ENCODE measurements around the gene AHCYL2. TPM values are rescaled to one million over a fixed set of nuclear protein-coding genes. Genes with fewer than 3 reads are reported as not detected.

AHCYL2 gene
- total RNA-seq, 2 donors from 2014 or later = 30.8 to 31.4 TPM

DNA sequence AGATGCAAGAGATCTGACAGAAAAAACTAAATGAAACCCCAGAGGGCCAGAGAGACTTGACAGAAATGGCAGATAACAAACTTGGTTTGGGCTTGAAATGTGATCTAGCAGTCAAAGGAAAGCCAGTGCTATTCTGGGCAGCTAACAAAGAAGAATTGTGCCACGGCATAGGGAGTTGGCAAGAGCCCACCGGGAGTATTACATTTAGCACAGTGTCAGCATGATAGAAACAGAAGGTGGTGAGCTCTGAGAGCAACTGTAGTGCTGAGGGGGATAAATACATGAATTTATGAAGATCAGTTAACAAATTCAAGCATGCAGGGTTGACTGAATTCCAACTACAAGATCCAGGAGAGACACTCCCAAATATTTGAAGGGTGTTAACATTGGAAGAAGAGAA, 91.1 kb downstream of the AHCYL2 start:
- no peak overlapping the region for H3K4me3 Mint-ChIP-seq
- H3K4me1 Mint-ChIP-seq = no peaks in the 10 kb centered on the region
- H3K4me1 ChIP-seq (ENCODE audit: control insufficient read depth, insufficient read depth, low read length) = no peaks in the 10 kb centered on the region
- WGBS, 2 experiments (ENCODE audit: insufficient coverage in 1 of 2, insufficient read length in 1 of 2) = 89 to 94% methylated on average over 2 of the region's 2 CpGs
- no peak overlapping the region for H3K9ac ChIP-seq (ENCODE audit: extremely low read depth, low read length, poor library complexity, severe bottlenecking)
- no peaks in the 10 kb centered on the region for H3K36me3 ChIP-seq (ENCODE audit: control insufficient read depth, insufficient read depth, low read length)
- H3K27ac ChIP-seq (ENCODE audit: low read depth, low read length) = no peak overlapping the region
- DNase-seq = no peak
- no peaks in the 10 kb centered on the region for H3K27me3 ChIP-seq (ENCODE audit: control insufficient read depth, insufficient read depth, low read length, poor library complexity, severe bottlenecking)
- no peaks in the 10 kb centered on the region for H3K9me3 Mint-ChIP-seq
- no peaks in the 10 kb centered on the region for H3K9me3 ChIP-seq (ENCODE audit: control insufficient read depth, low read length)
- H3K4me3 ChIP-seq (ENCODE audit: low read length) = no peak overlapping the region
- H3K27ac Mint-ChIP-seq = no peak overlapping the region
- H3K27me3 Mint-ChIP-seq (ENCODE audit: insufficient read depth) = no peaks in the 10 kb centered on the region
- H3K36me3 Mint-ChIP-seq (ENCODE audit: low read depth) = peaks cover 2% of the 10 kb centered on the region
- TF ChIP-seq CTCF (conservative IDR thresholded peaks at IDR 0.05) = no peak

- Histone ChIP-seq H3K4me1 (ENCODE audit: control insufficient read depth, insufficient read depth, low read length) (no peaks in the 10 kb centered on the region), H3K36me3 (ENCODE audit: control insufficient read depth, insufficient read depth, low read length) (no peaks in the 10 kb centered on the region), H3K27ac (ENCODE audit: low read depth, low read length) (no peak overlapping the region), H3K27me3 (ENCODE audit: control insufficient read depth, insufficient read depth, low read length, poor library complexity, severe bottlenecking) (no peaks in the 10 kb centered on the region), H3K9ac (ENCODE audit: extremely low read depth, low read length, poor library complexity, severe bottlenecking) (no peak overlapping the region), H3K9me3 (ENCODE audit: control insufficient read depth, low read length) (no peaks in the 10 kb centered on the region), H3K4me3 (ENCODE audit: low read length) (no peak overlapping the region)
- WGBS, 2 experiments (ENCODE audit: insufficient coverage in 1 of 2, insufficient read length in 1 of 2) = 88 to 93% methylated on average over 2 of the region's 2 CpGs
- no peak for DNase-seq
- H3K36me3 Mint-ChIP-seq (ENCODE audit: low read depth) = peaks cover 6% of the 10 kb centered on the region
- TF ChIP-seq CTCF (conservative IDR thresholded peaks at IDR 0.05) = no peak
- no peak overlapping the region for H3K27ac Mint-ChIP-seq
- peaks cover 3% of the 10 kb centered on the region for H3K9me3 Mint-ChIP-seq
- no peaks in the 10 kb centered on the region for H3K4me1 Mint-ChIP-seq
- no peaks in the 10 kb centered on the region for H3K27me3 Mint-ChIP-seq (ENCODE audit: insufficient read depth)
- H3K4me3 Mint-ChIP-seq = no peak overlapping the region
These were observed 92.6 kb downstream of the AHCYL2 start for GRCh38 chr7:129317450-129317849.

DNA sequence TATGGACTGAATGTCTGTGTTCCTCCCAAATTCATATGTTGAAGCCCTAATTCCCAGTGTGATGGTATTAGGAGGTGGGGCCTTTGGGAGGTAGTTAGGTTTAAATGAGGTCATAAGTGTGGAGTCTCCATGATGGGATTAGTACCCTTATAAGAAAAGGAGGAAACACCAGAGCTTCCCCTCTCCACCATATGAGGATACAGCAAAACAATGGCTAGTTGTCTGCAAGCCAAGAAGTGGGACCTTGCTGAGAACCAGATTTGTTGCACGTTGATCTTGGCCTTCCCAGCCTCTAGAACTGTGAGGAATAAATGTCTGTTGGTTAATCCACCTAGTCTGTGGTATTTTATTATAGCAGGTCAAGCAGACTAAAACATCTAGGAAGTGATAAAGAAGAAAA, 102.2 kb downstream of the AHCYL2 start:
- H3K9me3 Mint-ChIP-seq = peaks cover 19% of the 10 kb centered on the region
- 86 to 91% methylated on average over 1 of the region's 1 CpG for whole genome bisulfite sequencing, 2 experiments (ENCODE audit: insufficient coverage in 1 of 2, insufficient read length in 1 of 2)
- Histone ChIP-seq H3K27me3 (ENCODE audit: control insufficient read depth, insufficient read depth, low read length, poor library complexity, severe bottlenecking) (no peaks in the 10 kb centered on the region), H3K27ac (ENCODE audit: low read depth, low read length) (no peak overlapping the region), H3K36me3 (ENCODE audit: control insufficient read depth, insufficient read depth, low read length) (no peaks in the 10 kb centered on the region), H3K9me3 (ENCODE audit: control insufficient read depth, low read length) (peaks cover 23% of the 10 kb centered on the region), H3K4me1 (ENCODE audit: control insufficient read depth, insufficient read depth, low read length) (no peaks in the 10 kb centered on the region), H3K9ac (ENCODE audit: extremely low read depth, low read length, poor library complexity, severe bottlenecking) (no peak overlapping the region), H3K4me3 (ENCODE audit: low read length) (no peak overlapping the region)
- H3K4me3 Mint-ChIP-seq = no peak overlapping the region
- no peak overlapping the region for H3K27ac Mint-ChIP-seq
- no peaks in the 10 kb centered on the region for H3K4me1 Mint-ChIP-seq
- peaks cover 30% of the 10 kb centered on the region for H3K36me3 Mint-ChIP-seq (ENCODE audit: low read depth)
- TF ChIP-seq CTCF (conservative IDR thresholded peaks at IDR 0.05) = no peak
- no peak for DNase-seq
- H3K27me3 Mint-ChIP-seq (ENCODE audit: insufficient read depth) = no peaks in the 10 kb centered on the region

Data from endodermal cell (in vitro differentiated cells).